Measurements from ENCODE around the gene ZNF521.
A peak's percentile ranks its signal among the peaks of the same experiment; 100 is the strongest.

The ZNF521 gene

DNA sequence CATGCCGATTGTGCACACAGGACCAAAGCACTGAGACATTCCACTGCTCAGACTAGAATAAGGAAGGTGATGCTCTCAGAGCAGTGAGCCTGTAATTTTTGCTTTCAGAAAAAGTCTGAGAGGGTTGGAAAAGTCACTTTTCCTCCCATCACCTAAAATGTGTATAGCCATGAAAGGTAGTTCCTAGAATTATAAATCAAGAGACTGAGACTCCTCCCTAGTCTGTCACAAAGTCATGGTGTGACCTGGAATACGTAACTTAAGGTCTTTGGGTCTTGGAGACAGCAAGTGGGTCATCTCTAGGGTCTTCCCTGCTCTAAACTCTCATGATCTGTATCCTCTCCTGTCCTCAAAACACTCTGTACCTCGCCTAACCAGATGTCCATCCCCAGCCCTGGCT lies 16.9 kb downstream of the ZNF521 start:
- no peak for DNase-seq

DNA sequence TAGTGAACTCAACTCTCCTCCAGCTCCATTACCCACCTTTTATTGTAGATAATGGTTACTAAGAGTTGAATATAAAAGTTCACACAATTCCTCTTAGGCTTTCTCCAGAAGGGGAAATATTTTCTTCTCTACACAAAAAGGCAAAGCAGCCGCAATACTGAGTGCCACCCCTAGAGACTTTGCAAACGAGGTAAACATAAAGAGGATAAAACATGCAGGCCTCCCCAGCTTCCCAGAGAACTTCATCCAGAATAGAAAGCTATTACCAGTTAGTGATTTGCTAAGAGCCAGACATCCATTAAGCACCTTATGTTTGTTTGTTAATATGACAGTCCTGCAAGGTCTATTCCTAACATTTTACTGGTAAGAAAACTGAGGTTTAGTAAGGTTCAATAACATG lies 17.4 kb downstream of the ZNF521 start:
- no peak for DNase-seq

DNA sequence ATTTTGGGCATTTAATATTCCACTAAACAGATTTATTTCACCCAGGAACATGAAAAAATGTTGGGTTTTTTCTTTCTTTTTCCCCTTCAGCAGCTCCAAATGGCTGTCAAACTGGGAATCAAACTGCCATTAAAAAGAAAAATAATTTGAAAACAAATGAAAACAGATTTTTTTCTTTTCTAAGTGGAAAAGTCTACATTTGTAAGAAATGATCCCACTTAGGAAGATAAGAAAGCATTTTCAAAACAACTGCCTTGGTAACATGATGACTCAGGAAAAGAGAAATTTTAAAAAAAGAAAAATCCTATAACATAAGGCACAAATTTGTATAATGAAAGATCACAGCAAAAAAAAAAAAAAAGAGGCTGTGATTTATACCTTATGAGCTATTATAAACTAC lies 20.0 kb downstream of the ZNF521 start:
- DNase-seq: no peak

DNA sequence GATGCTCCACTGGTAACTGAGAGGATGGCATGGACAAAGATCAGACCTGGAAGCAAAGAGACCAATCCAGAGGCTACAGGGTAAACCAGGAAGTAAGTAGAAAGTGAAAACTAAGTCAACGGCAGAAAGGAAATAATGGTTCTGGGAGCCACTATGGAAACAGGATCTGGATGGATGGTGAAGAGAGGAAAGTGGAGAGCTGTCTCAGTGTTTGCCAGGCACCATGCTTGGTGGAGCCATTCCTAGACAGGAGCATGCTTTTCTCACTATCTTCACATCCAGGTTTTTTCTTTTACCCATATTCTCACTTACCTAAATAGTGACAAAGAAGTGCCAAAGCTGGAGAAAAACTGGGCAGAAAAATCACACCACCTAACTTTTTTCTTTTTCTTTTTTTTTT lies 22.2 kb downstream of the ZNF521 start:
- DNase-seq: no peak

DNA sequence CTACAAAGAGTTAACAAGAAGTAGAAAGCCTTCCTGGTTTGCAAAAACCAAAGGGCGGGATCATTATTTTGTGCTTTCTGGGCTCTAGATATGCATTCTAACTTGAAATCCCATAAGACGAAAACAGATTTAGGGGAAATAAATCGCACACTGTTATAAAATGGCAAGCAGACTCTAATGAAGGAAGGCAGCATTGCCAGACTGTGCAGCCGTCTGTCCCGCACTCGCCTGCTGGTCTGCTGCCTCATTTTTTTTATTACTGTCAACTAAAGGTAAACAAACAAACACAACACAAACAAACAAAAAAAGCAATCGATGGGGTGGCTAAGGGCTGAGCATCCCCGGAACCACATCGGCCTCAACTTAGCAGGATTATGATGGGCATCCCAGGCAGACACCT lies 24.4 kb downstream of the ZNF521 start:
- no peak for DNase-seq

DNA sequence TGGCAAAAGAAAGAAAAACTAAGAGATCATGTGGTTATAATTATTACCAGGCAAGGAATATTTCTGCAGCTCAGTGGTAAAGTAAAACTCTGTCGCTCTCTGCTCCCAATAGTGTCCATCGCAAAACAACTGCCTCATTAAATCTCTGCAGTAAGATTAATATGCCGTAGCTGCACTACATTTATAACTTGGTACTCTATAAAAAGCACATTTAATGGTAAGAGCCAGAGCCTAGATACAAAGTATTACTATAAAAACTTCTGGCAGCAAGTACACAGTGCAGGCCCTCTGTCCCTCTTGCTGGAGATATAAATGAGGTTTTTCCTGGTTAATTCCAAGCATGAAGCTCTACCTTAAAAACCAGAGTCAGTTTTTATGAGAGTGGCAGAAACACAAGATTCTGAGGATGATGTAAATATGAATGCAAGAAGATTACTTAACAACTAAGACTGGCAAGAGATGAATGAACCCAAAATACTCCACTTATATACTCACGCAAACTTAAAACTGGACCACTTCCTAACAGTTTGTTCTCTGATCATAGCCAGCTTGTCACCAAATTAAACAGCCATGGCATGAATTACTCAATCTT lies 25.5 kb downstream of the ZNF521 start:
- peak; percentile 22 for DNase-seq

DNA sequence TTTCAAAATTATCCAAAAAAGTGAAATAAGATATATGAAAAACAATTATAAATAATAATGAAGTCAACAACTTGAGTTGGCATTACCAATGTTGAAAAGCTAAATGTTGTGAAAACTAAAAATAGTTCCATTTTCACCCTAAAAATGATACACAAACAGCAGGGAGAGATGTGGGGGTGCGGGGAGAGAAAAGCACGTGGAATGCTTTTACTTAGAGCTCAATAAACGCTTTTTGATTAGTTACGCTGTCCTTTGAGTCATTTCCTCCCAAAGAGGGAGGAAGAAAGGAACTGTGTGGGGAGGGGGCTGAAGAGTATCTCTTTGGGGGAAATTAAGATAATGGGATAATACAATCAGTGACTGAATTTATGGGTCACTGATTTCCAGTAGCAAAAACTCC lies 29.2 kb downstream of the ZNF521 start:
- no peak for DNase-seq

DNA sequence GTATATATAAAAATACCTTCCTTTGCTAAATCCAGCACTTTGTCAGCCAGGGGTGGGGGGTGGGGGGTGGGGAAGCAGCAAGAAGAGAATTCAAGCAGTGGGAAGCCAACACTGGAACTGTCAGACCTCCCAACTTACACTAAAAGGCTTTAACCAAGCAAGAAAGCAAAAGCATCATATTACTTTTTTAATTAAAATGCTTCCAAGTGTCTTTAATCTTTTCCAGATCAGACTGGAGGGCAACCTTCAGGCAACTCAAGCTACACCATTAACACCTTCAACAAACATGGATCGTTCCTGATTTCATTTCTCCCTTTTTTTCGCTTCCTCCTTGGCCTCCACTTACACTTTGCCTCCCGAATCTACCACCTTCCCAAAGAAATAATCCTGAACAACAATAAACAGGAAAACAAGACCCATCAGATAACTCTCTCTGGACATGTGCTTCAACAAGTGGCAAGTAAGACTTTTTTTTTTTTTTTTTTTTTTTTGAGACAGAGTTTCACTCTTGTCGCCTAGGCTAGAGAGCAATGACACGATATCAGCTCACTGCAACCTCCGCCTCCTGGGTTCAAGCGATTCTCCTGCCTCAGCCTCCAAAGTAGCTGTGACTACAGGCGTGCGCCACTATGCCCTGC lies 35.5 kb downstream of the ZNF521 start:
- no peak for DNase-seq

DNA sequence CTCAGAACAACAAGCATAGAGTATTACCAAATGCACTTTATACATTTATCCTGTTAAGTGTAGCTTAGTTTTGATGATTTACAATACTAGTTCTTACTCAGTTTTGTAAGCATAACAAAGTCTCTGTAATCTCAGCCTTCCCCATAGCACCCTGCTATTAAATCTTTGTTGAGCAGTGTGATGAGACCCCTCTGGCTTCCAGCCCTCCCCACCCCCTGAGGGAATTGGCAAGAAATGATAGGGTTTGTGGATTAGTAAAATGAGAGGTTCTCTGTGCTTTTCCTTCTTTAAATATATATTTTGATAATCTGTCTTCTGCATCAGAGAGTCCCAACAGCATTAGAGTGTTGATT lies 37.2 kb downstream of the ZNF521 start:
- DNase-seq: no peak

DNA sequence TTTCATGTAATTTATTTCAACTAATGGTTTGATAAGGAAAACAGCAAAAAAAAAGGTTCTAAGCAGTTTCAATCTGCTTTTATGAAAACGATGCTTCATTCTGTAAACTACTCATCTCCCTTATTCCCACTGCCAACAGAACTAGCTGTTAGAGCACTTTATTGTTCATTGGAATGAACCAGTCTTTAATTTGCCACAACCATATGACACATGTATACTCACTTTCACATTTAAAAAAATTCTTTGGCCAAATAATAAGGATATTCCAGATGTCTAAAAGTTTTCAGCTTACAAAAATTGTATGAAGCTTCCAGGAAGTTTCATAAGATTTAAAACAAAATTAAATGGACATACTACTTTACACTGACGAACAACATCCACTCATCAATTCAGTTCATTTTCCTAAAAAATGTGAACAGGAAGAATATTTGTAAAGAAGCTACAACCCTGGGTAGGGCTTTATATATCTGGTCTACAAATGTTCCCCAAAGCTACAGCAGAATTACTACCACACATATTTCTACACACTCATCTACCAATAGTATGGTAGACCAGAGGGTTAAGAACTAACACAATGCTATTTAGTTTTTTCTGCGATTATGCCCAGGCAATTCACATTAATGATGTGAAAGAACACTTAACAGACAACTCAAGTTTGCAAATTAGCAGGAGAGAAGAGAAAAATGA lies 37.7 kb downstream of the ZNF521 start:
- no peak for DNase-seq

DNA sequence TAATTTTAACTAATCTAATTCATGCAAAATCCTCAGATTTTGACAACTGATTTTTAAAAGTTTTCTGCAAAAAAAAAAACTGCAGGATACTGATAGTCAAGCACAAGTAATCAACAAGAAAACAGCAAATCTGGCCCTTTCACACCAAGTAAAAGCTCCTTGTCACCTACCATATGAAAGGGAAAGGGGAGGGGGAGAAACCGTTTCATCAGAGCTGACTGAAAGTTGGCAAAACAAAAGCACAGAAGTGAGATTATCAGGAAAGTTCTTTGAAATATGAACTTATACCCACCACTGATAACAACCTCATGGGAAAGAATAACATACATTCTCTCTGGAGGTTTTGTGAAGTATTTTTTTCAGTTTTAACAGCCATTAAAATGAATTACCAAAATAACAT lies 38.7 kb downstream of the ZNF521 start:
- DNase-seq: no peak

DNA sequence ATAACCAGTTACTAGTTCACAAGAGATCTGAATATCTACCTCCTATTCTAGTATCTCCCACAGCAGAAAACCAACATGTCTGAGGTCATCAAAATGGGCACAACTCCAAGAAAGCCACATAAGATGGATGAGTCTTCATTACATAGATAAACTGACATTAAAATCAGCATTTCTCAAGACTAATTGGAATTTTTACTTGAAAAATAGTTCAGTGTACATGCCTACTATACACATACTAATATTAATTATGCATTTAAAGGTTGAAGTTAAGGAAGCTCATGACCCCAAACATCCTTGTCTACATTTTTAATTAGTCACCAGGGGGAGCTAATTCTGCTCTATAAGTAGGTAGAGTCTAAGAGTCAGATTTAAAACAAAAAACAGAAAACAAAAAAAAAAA lies 41.9 kb downstream of the ZNF521 start:
- no peak for DNase-seq

DNA sequence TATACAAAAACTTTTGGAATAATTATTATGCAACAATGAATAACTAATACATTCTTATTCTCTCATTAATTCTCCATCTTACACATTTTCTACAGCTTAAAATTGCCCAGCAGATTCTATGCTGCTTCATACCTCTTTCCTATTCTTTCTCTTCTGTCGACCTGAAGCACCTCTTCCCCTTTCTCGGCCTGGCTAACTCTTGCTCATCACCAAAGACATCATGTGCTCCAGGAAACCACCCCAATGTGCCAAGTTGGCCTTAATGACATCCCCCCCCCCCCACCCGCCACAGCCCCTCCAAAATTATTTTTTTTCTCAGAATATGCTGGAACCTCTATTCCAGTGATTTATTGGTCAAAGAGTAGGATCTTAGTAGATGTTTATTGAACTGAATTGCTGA lies 43.6 kb downstream of the ZNF521 start:
- no peak for DNase-seq

DNA sequence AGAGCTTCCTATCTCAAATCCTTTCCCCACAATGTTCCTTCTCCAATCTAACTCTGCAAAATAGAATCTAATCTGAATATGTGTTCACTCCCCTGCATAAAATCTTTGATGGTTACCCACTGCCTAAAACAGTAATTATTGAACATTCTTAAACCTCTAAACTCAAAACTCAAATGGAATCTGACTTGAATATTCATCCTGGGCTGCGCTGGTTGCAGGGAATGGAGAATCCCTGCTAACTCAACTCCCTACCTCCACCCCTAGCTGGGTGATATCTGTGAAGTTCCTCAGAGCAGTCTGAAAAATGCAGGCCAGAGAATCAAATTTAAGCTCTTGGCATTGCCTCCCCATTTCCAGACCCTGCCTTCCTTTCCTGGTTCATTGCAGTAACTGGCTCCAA lies 44.8 kb downstream of the ZNF521 start:
- DNase-seq: no peak

DNA sequence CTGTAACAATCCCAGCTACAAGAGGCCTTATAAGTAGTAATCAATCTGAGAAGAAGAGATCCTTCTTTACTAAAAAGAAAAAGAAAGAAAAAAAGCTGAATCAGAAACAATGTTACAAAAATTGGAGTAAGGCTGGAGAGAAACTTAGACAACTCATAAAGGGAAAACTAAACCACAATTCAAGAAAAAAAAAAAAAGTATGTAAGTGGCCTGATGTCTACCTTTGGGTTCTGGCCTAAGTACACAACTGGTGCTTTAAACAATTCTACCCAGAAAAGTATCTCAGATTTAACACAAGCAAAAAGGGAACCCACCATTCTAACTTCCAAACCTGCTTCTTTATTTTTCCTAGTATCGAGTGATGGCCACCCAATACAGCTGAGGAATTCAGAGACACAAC lies 45.3 kb downstream of the ZNF521 start:
- no peak for DNase-seq

DNA sequence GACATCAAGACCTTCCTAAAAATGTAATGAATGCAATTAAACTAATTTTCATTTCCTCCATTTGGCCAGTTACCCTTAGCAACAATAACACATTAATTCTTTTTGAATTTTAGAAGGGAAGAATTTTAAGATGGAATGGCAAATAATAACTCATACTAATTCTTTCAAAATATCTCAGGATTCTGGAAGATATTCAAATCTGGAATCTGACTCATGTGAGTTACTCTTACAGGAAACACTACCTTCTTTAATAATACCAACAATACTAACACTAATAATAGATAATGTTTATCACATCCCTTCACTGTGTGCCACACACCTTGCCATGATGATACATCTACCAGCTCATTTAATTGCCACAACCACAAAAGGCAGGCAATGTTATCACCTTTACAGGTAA lies 46.4 kb downstream of the ZNF521 start:
- DNase-seq: no peak

DNA sequence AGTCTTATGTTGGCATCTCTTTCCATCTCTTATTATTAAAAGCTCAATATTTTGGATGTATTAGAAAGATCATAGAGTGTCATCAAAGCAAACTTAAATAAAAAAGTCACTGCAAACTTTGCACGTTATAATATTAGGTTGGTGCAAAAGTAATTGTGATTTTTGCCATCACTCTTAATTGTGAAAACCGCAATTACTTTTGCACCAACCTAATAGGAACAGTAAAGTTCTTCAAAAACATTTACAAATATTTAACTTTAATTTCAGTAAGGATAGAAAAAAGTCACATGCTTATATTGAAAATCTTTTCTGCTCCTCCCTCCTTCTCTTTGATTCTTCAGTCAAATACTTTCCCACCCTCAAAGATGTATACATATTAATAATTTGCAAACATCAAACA lies 51.5 kb downstream of the ZNF521 start:
- no peak for DNase-seq

DNA sequence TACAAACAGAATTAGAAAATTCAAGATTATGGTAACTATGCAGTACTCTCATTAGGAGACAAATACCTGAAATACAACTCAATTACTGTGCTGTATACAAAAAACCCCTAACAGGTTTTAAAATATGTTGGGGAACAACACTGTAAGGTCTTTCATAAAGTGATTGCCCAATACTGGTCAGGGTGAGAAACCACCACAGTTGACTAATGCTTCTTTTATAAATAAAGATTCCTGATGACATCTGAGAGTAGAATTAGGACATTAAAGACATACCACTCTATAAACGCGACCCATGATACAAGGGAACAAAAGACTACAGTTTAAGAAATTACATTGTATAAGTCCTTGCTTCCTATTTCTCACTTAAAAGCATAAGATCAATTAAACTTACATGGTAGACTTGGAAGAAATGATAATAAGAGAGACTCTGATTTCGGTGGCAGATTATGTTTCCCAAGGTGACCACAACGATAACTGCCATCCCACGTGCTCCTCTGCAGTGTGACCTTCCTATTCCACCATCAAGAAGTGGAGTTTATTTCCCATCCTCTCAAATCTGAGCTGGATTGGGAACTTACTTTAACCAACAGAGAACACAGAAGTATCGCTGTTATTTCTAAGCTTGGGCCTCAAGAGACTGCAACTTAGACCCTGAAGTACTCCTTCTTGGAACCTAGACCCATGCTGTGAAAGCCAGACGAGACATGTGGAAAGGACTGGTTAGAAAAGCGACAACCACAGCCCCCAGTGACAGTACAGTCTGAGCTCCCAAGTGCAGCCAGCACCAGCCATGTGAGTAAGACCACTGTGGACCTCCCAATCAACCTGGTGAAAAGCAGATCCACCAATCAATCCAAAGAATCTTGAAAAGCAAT lies 52.3 kb downstream of the ZNF521 start:
- DNase-seq: no peak

DNA sequence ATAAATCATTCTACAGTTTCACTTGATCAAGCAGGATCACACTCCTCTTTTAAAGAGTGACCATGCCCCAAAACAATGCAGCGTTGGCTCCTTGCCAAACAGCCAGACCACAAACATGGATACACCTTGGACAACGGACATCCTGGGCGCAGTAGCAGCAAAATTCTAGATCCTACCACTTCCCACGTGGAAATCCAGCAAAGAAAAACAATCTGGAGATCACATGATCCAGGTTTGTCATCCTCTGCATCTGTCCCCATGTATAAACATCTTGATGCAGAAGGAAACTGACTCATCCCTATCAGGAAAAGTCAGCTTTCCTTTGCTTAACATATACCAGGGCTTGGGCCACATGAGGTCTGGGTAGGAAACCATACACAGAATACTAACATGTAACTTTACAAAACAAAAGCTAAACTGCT lies 53.1 kb downstream of the ZNF521 start:
- no peak for DNase-seq

DNA sequence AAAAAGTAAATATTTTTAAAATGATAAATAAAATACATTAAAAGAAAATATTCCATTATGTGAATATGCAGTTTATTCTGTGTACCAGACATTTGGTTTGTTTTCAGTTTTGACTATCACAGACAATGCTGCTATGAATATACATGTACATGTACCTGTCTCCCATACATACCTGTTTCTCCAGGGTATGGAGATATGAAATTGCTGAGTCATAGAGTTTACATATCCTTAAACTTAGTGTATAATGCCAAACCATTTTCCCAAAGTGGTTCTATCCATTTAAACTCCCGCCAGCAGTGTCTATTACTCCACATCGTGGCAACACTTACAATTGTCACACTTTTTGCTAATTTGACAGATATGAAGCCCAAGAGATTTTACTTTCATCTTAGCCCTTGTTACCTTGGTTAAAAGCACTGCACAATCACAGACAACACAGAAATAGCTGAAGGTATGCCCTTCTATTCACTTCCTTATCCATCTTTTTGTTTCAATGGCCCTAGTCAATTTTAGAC lies 56.3 kb downstream of the ZNF521 start:
- DNase-seq: no peak

DNA sequence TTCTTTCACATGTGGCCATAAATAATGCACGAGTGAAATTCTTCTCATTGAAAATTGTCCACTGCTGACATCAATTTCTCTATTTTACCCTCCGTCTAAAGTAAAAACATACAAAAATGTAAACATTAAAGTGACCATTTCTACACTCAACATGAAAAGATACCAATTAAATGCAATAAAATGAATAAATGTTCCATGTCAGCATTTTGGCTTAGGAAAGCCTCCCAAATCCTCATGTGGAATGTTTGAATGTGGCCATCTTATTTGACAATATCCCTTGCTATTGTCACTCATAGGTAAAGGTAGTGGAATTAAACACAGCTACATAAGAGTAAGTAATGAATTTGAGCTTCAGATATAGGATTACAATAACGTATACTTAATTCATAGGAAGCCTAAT lies 60.8 kb downstream of the ZNF521 start:
- no peak for DNase-seq

DNA sequence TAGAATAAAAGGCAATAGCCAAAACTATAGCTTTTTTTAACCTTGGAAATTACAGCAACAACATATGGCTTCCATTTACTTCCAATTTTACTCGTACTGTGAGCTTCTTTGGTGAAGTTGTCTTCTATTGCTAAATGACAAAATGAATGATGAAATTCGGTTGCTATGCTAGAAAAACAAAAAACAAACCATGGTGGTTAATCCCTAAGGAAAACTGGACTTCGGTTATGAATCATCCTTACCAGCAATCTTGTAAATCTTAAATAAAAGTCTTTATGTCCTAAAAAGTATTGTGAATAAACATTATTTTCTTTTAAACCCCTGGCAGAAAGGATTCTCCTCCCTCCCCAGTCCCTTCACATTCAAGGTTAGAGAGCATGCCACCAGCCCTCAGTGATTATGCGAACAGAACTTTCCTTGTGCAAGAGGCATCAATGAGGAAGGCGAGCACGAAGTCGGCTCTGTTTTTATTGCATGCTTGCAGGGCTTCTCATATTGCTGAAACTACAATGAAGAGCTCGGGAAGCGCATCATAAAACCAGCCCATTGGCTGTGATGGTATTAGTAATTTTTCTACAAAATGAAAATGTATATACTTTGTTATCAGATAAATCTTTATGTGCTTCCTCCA lies 62.9 kb downstream of the ZNF521 start:
- DNase-seq: no peak

DNA sequence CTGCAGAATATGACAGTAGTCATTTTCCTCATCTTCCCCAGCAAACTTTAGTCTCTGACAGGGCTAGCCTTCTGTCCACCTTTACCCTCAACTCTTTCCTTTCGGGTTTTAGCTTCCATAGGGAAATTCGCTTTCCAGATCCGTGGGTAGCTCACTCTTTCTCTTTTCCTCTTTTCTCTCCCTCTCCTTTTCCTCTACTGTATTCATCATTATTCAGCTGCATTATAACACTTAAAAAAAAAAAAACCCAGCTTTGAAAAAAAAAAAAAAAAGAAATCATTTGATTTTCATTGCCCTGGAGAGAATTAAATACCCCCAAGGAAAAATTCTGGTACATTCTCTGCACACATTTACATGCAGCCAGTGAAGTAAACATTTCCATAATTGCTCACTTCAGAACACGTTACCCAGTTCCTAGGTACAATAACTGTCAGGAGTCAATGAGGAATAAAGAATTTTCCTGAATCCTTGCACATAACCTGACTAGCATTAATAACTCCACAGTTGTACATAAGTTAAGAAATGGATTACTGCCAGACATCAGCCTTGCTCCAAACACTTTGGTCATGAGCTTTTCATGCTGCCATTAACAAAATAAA lies 63.5 kb downstream of the ZNF521 start:
- DNase-seq: peak; percentile 12

Data from DMS79 treated with DMSO at 0.1 percent for 48 hours (cell line).